Testis (tissue), 2 donors: Measurements from ENCODE around the gene OTOGL.

Experiments used
- POLR2A ChIP-seq: fragments of 450-650 bp; IDR thresholded peaks from one replicate; pipeline ENCODE4 v1.6.1; 2017; ENCODE audit warnings: antibody characterized with exemption, mild to moderate bottlenecking, moderate library complexity
- TF ChIP-seq, protein P1 (sequence below), 3 experiments: fragments of 450-650 bp in 2 of 3; fragments of 200-600 bp in 1 of 3; sonication (generic) in 1 of 3; IDR thresholded peaks; one replicate each; pipeline ENCODE4 v1.5.1; 2016 to 2019; ENCODE audit warnings: antibody characterized with exemption in 3 of 3, mild to moderate bottlenecking in 2 of 3, moderate library complexity in 1 of 3

DNA sequence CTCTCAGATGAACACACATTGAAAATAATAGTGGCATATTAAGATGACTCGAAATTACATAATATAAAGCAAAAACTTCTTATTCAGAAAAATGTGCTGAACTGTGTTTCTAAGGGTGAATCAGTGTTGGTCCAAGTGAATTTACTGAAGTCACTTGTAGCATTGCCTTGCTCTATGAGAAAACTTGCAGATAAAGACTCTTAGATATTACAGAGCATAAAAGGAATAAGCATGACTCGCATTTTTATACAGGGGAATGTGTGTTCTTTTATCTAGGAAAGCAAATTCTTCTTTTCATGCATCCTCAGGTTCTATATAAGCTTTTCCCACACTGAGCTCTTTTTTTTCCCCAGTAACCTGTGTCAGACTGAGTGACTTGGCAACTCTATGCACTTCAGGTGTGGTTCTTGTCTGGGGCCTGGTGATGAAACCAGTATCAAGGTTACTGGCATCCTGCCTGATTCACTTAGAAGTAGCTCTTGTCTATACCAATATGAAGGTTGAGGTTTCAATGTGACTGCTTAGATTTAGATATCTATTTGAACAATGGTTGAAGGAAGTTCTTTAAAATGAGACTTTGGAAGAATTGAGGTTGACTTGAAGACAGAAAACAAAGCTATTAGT, 76.1 kb downstream of the OTOGL start:
- TF ChIP-seq, protein P1, sequence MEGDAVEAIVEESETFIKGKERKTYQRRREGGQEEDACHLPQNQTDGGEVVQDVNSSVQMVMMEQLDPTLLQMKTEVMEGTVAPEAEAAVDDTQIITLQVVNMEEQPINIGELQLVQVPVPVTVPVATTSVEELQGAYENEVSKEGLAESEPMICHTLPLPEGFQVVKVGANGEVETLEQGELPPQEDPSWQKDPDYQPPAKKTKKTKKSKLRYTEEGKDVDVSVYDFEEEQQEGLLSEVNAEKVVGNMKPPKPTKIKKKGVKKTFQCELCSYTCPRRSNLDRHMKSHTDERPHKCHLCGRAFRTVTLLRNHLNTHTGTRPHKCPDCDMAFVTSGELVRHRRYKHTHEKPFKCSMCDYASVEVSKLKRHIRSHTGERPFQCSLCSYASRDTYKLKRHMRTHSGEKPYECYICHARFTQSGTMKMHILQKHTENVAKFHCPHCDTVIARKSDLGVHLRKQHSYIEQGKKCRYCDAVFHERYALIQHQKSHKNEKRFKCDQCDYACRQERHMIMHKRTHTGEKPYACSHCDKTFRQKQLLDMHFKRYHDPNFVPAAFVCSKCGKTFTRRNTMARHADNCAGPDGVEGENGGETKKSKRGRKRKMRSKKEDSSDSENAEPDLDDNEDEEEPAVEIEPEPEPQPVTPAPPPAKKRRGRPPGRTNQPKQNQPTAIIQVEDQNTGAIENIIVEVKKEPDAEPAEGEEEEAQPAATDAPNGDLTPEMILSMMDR (IDR thresholded peaks at IDR 0.05) = no peak
- TF ChIP-seq POLR2A = no peak
